CD4-positive, alpha-beta memory T cell (primary cell): Measurements from ENCODE around the gene SRBD1. TPM values are rescaled to one million over a fixed set of nuclear protein-coding genes. Genes with fewer than 3 reads are reported as not detected.

Experiments
- CTCF ChIA-PET: fragments of 350-600 bp; sonication (Branson Sonifier 250); formaldehyde crosslinking; loops from one replicate; lab custom pipeline; 2021; ENCODE audit warnings: inconsistent platforms; ENCODE audit not compliant: partially characterized antibody; lab: Charles Lee
- POLR2A ChIA-PET: fragments of 350-600 bp; sonication (Branson Sonifier 250); formaldehyde crosslinking; loops from one replicate; lab custom pipeline; 2021; ENCODE audit not compliant: partially characterized antibody; lab: Charles Lee
- DNase-seq, 5 donors: peaks; one replicate each; pipeline versions ENCODE4 v3.0.0 to v3.0.0-alpha.2; 2020 to 2022; ENCODE audit warnings: mixed read lengths in 1 of 5
- H3K27ac ChIP-seq: one replicate; pipeline ENCODE4 v1.7.0; 2013; ENCODE audit warnings: low read depth, low read length
- H3K27me3 ChIP-seq: 2 replicates; pipeline ENCODE4 v1.7.0; 2013; ENCODE audit warnings: mild to moderate bottlenecking, low read length, moderate library complexity; ENCODE audit not compliant: insufficient read depth
- H3K36me3 ChIP-seq: 2 replicates; pipeline ENCODE4 v1.7.0; 2013; ENCODE audit warnings: mild to moderate bottlenecking, low read length, moderate library complexity; ENCODE audit not compliant: insufficient read depth
- H3K4me1 ChIP-seq: 2 replicates; pipeline ENCODE4 v1.7.0; 2013; ENCODE audit warnings: mild to moderate bottlenecking, low read length, moderate library complexity; ENCODE audit not compliant: insufficient read depth
- H3K4me3 ChIP-seq, 2 donors: one replicate each; pipeline ENCODE4 v1.7.0; 2013; ENCODE audit warnings: low read length in 2 of 2, mild to moderate bottlenecking in 1 of 2
- H3K9me3 ChIP-seq, 2 donors: one replicate each; pipeline ENCODE4 v1.7.0; 2013; ENCODE audit warnings: low read length in 2 of 2, control low read depth in 1 of 2; ENCODE audit not compliant: control insufficient read depth in 1 of 2
- H3K27ac Mint-ChIP-seq, 7 donors: one replicate each; pipeline ENCODE4 v1.8.0; 2020 to 2021; ENCODE audit warnings: mixed read lengths in 7 of 7, mild to moderate bottlenecking in 6 of 7, inconsistent platforms in 3 of 7, moderate library complexity in 3 of 7
- H3K27me3 Mint-ChIP-seq, 2 donors: one replicate each; pipeline ENCODE4 v1.8.0; 2020 to 2021; ENCODE audit warnings: mixed read lengths in 2 of 2
- H3K36me3 Mint-ChIP-seq, 2 donors: one replicate each; pipeline ENCODE4 v1.8.0; 2020 to 2021; ENCODE audit warnings: mixed read lengths in 2 of 2, inconsistent platforms in 1 of 2, mild to moderate bottlenecking in 1 of 2
- H3K4me1 Mint-ChIP-seq, 4 donors: one replicate each; pipeline ENCODE4 v1.8.0; 2020 to 2021; ENCODE audit warnings: mixed read lengths in 4 of 4, mild to moderate bottlenecking in 1 of 4
- H3K4me3 Mint-ChIP-seq, 8 donors: one replicate each; pipeline ENCODE4 v1.8.0; 2020 to 2021; ENCODE audit warnings: mixed read lengths in 8 of 8, mild to moderate bottlenecking in 7 of 8, moderate library complexity in 6 of 8, inconsistent platforms in 3 of 8
- H3K9me3 Mint-ChIP-seq, 8 donors: one replicate each; pipeline ENCODE4 v1.8.0; 2020 to 2021; ENCODE audit warnings: mixed read lengths in 8 of 8, mild to moderate bottlenecking in 5 of 8, inconsistent platforms in 3 of 8, moderate library complexity in 1 of 8
- intact Hi-C: fragments of 100-400 bp; cut with micrococcal nuclease; formaldehyde crosslinking; loops from one replicate; pipeline ENCODE4 v1.15.1; 2023
- polyA plus RNA-seq, 2 donors: library from polyadenylated mRNA; unstranded; fragments of 300-500 nt; fragmentation: Illumina TruSeq; gene quantifications; one replicate each; pipeline ENCODE4 v1.2.3, GENCODE V29; 2021
- total RNA-seq, 2 experiments: library from RNA; stranded (reverse); gene quantifications; one replicate each; pipeline ENCODE4 v1.2.3, GENCODE V29; 2021

Gene SRBD1
- total and polyA plus RNA-seq, 4 experiments from 2014 or later: 10.0 to 23.7 (median 17.3) TPM

- Mint-ChIP-seq H3K4me3 (no peak overlapping the region), H3K27ac (no peak overlapping the region), H3K36me3 (no peaks in the 10 kb centered on the region), H3K4me1 (no peaks in the 10 kb centered on the region), H3K27me3 (peaks cover 17 to 21% of the 10 kb centered on the region in 2 donors), H3K9me3 (peaks cover 0 to 3% (median 0%) of the 10 kb centered on the region in 8 donors)
- no peak for DNase-seq
- Histone ChIP-seq H3K36me3 (no peaks in the 10 kb centered on the region), H3K9me3 (no peaks in the 10 kb centered on the region), H3K27ac (no peak overlapping the region), H3K4me3 (no peak overlapping the region), H3K27me3 (peaks cover 3% of the 10 kb centered on the region), H3K4me1 (no peaks in the 10 kb centered on the region)
- POLR2A ChIA-PET: no interaction called here
- intact Hi-C loops: no loop called here
- CTCF ChIA-PET: interaction anchor here (1.3 to 1.7 kb wide), 2 partner anchors 12 to 144 kb away, joined by 3 to 6 read pairs; no protein-coding TSS in a partner anchor
Observed at GRCh38 chr2:45634223-45634622, 23.2 kb upstream of the SRBD1 start.

GRCh38 chr2:45631955-45632354, 20.9 kb upstream of the SRBD1 start:
- intact Hi-C loops: no loop called here
- H3K9me3 ChIP-seq: no peaks in the 10 kb centered on the region
- peaks cover 15 to 19% of the 10 kb centered on the region in 2 donors for H3K27me3 Mint-ChIP-seq
- no peaks in the 10 kb centered on the region for H3K36me3 Mint-ChIP-seq
- no peaks in the 10 kb centered on the region for H3K4me1 ChIP-seq
- POLR2A ChIA-PET: no interaction called here
- H3K4me3 ChIP-seq: no peak overlapping the region
- H3K4me1 Mint-ChIP-seq: no peaks in the 10 kb centered on the region
- H3K27ac ChIP-seq: no peak overlapping the region
- no peak for DNase-seq
- H3K4me3 Mint-ChIP-seq: no peak overlapping the region
- H3K9me3 Mint-ChIP-seq: peaks cover 0 to 3% (median 0%) of the 10 kb centered on the region in 8 donors
- no peaks in the 10 kb centered on the region for H3K36me3 ChIP-seq
- H3K27ac Mint-ChIP-seq: no peak overlapping the region
- peaks cover 3% of the 10 kb centered on the region for H3K27me3 ChIP-seq
- CTCF ChIA-PET: no interaction called here

GRCh38 chr2:45631319-45631718, 20.3 kb upstream of the SRBD1 start:
- peaks cover 0 to 3% (median 0%) of the 10 kb centered on the region in 8 donors for H3K9me3 Mint-ChIP-seq
- Histone ChIP-seq H3K4me1 (no peaks in the 10 kb centered on the region), H3K27ac (no peak overlapping the region), H3K4me3 (no peak overlapping the region), H3K9me3 (no peaks in the 10 kb centered on the region), H3K36me3 (no peaks in the 10 kb centered on the region), H3K27me3 (peaks cover 3% of the 10 kb centered on the region)
- H3K4me3 Mint-ChIP-seq: no peak overlapping the region
- intact Hi-C loops: no loop called here
- H3K27me3 Mint-ChIP-seq: peaks cover 15 to 20% of the 10 kb centered on the region in 2 donors
- no peaks in the 10 kb centered on the region for H3K4me1 Mint-ChIP-seq
- no peaks in the 10 kb centered on the region for H3K36me3 Mint-ChIP-seq
- DNase-seq: no peak
- H3K27ac Mint-ChIP-seq: no peak overlapping the region
- POLR2A ChIA-PET: no interaction called here
- CTCF ChIA-PET: no interaction called here

- Mint-ChIP-seq H3K27me3 (peaks cover 15 to 17% of the 10 kb centered on the region in 2 donors), H3K36me3 (no peaks in the 10 kb centered on the region), H3K4me1 (no peaks in the 10 kb centered on the region), H3K4me3 (no peak overlapping the region), H3K9me3 (peaks cover 0 to 3% (median 0%) of the 10 kb centered on the region in 8 donors), H3K27ac (no peak overlapping the region)
- Histone ChIP-seq H3K36me3 (no peaks in the 10 kb centered on the region), H3K9me3 (no peaks in the 10 kb centered on the region), H3K4me3 (no peak overlapping the region), H3K4me1 (no peaks in the 10 kb centered on the region), H3K27ac (no peak overlapping the region), H3K27me3 (peaks cover 3% of the 10 kb centered on the region)
- intact Hi-C loops: no loop called here
- POLR2A ChIA-PET: no interaction called here
- CTCF ChIA-PET: no interaction called here
- no peak for DNase-seq
Observed at GRCh38 chr2:45629971-45630370, 18.9 kb upstream of the SRBD1 start.

GRCh38 chr2:45627911-45628310, 16.8 kb upstream of the SRBD1 start:
- no peaks in the 10 kb centered on the region for H3K36me3 ChIP-seq
- Mint-ChIP-seq H3K36me3 (no peaks in the 10 kb centered on the region), H3K9me3 (peaks cover 0 to 3% (median 0%) of the 10 kb centered on the region in 8 donors), H3K27me3 (peaks cover 8 to 12% of the 10 kb centered on the region in 2 donors), H3K27ac (no peak overlapping the region), H3K4me3 (no peak overlapping the region), H3K4me1 (no peaks in the 10 kb centered on the region)
- H3K27ac ChIP-seq: no peak overlapping the region
- no peaks in the 10 kb centered on the region for H3K4me1 ChIP-seq
- POLR2A ChIA-PET: no interaction called here
- peaks cover 3% of the 10 kb centered on the region for H3K27me3 ChIP-seq
- DNase-seq: no peak
- intact Hi-C loops: no loop called here
- H3K4me3 ChIP-seq: no peak overlapping the region
- CTCF ChIA-PET: interaction anchor here (1.5 to 2.0 kb wide), 2 partner anchors 13 to 151 kb away, joined by 4 to 6 read pairs; no protein-coding TSS in a partner anchor
- no peaks in the 10 kb centered on the region for H3K9me3 ChIP-seq

- POLR2A ChIA-PET: no interaction called here
- H3K36me3 ChIP-seq: no peaks in the 10 kb centered on the region
- no peak overlapping the region for H3K27ac Mint-ChIP-seq
Observed at GRCh38 chr2:45626387-45627221, 15.5 kb upstream of the SRBD1 start.

GRCh38 chr2:45625824-45626223, 14.8 kb upstream of the SRBD1 start:
- Mint-ChIP-seq H3K4me3 (no peak overlapping the region), H3K27ac (no peak overlapping the region), H3K27me3 (peaks cover 12 to 18% of the 10 kb centered on the region in 2 donors), H3K36me3 (no peaks in the 10 kb centered on the region), H3K4me1 (no peaks in the 10 kb centered on the region), H3K9me3 (peaks cover 0 to 3% (median 0%) of the 10 kb centered on the region in 8 donors)
- H3K9me3 ChIP-seq: no peaks in the 10 kb centered on the region
- POLR2A ChIA-PET: no interaction called here
- no peak overlapping the region for H3K4me3 ChIP-seq
- intact Hi-C loops: no loop called here
- CTCF ChIA-PET: no interaction called here
- H3K27me3 ChIP-seq: no peaks in the 10 kb centered on the region
- H3K4me1 ChIP-seq: no peaks in the 10 kb centered on the region
- no peak for DNase-seq
- no peak overlapping the region for H3K27ac ChIP-seq
- H3K36me3 ChIP-seq: no peaks in the 10 kb centered on the region

More at GRCh38 chr2:45626387-45627221, 15.5 kb upstream of the SRBD1 start:
- no peaks in the 10 kb centered on the region for H3K9me3 ChIP-seq
- peaks cover 3% of the 10 kb centered on the region for H3K27me3 ChIP-seq
- no peak overlapping the region for H3K4me3 ChIP-seq
- Mint-ChIP-seq H3K4me1 (no peaks in the 10 kb centered on the region), H3K36me3 (no peaks in the 10 kb centered on the region), H3K27me3 (peaks cover 12 to 14% of the 10 kb centered on the region in 2 donors), H3K9me3 (peaks cover 0 to 3% (median 0%) of the 10 kb centered on the region in 8 donors), H3K4me3 (no peak overlapping the region)
- no peak overlapping the region for H3K27ac ChIP-seq
- no peak for DNase-seq
- CTCF ChIA-PET: interaction anchor here (1.5 kb wide), 1 partner anchor 14 kb away, joined by 6 read pairs; no protein-coding TSS in a partner anchor
- intact Hi-C loops: no loop called here
- H3K4me1 ChIP-seq: no peaks in the 10 kb centered on the region
